GM13976 (cell line): ENCODE data around the gene GPR87.

Experiments used
- DNase-seq: peaks from one replicate; pipeline ENCODE4 v3.0.0; 2012; ENCODE audit warnings: low spot score
- CTCF ChIP-seq: IDR thresholded peaks from 2 replicates; pipeline ENCODE4 v1.5.1; 2012; ENCODE audit warnings: borderline replicate concordance, mild to moderate bottlenecking; ENCODE audit not compliant: insufficient read depth; ENCODE audit errors: extremely low read depth, missing control alignments, control extremely low read depth
- in situ Hi-C: fragments of 300-500 bp; cut with MboI; formaldehyde crosslinking; loops from one replicate; pipeline ENCODE4 v1.12.0; 2022; ENCODE audit warnings: low sequenced_read_pairs, mixed read lengths, inconsistent platforms; ENCODE audit not compliant: unreplicated experiment

GPR87 gene

DNA sequence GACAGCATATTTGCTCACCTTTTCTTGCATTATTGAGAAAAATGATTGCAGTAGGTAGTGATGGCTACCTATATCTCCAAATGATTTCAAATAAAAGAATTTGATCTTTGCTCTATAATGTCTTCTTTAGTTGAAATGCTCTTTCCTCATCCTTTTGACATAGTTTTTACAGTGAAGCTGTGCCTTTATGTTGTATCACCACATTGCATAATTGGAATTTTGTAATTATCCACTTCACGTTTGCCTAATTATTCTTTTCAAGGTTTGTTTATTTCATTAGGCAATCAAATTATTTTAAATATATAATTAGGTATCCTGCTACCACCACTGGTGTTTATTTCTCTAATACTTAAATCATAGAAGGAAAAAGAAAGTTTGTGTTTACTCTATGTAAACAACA, 34.0 kb upstream of the GPR87 start:
- DNase-seq, result no peak
- TF ChIP-seq CTCF, result no peak
- in situ Hi-C loops, result no loop called here

DNA sequence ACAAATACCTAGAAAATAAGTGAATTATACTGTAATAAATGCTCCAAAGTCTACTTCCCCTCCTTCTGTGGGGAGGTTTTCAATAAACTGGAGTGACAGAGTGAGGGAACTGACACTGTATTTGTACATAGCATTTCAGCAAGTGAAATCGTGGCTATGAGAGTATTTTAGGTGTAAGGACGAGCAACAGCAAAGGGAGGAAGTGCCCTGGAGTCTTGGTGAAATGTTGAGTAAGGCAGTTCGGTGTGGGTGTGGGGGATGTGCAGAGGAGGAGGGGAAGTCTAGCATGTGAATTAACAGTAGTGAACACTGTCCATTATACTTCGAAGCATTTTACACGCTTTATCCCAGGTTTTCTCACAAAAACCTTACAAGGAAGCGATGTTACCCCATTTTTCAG, 30.8 kb upstream of the GPR87 start:
- TF ChIP-seq CTCF, result no peak
- in situ Hi-C loops, result no loop called here
- no peak for DNase-seq

- DNase-seq, result no peak
- in situ Hi-C loops, result no loop called here
- no peak for TF ChIP-seq CTCF
Measured at GRCh38 chr3:151346292-151346691, 29.7 kb upstream of the GPR87 start.

DNA sequence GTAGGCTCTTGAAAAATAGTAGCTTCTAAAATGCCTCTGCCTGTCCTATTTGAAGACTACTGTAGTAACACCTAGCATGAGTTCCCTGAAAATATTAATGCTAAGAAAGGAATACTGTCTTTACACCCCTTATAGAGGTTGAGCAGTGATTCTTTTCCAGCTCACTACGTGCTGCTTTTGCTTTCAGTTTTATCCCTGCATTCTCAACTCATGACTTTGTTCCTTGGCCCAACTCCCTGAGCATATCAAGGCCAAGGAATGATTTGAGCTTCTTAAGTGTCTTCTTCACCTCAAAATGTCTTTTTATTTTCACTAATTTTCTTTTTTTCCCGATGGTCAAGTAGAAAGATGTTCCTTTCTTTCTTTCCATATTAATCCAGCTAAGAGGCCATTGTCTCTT, 29.2 kb upstream of the GPR87 start:
- no peak for TF ChIP-seq CTCF
- in situ Hi-C loops, result no loop called here
- DNase-seq, result no peak

- no peak for DNase-seq
- no peak for TF ChIP-seq CTCF
- in situ Hi-C loops, result no loop called here
Measured at GRCh38 chr3:151331696-151332095, 15.1 kb upstream of the GPR87 start.

DNA sequence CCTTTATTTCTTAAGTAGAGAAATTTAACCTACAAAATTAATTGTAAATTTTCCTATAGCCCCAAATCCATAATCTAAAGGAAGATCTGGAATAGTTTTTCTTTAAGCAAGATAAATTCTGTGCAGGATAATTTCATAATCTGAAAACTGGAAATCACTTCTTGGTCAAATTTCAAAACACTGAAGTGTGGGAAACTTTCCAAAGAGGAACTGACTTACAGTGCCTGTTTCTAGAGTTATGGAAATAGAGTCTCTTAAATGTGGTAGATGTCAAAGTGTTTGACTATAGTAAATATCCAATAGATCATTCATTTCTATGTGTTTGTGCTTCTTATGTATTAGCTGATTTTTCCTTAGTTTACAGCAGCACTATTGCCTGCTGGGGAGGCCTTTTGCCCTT, 14.3 kb upstream of the GPR87 start:
- DNase-seq, result no peak
- in situ Hi-C loops, result no loop called here
- no peak for TF ChIP-seq CTCF

DNA sequence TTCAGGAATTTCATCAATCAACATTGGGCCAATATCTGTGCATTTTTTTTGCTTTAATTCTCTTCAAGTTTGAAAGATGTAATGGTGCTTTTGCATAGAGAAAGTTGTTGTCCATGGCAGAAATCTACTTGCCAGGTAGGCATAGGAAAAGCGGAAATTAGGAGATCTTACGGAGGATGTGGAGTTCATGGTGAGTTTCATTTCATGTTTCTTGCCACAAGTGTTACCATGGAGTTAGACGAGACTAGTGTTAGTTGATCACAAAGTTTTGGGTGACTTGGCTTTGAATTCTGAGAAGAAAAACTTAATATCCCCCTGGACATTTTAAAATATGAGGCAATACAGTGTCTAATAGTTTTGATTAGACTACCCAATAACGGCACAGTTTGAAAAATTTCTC, 13.8 kb upstream of the GPR87 start:
- no peak for DNase-seq
- no peak for TF ChIP-seq CTCF
- in situ Hi-C loops, result no loop called here
